SJCRH30 (cell line): Measurements from ENCODE around the gene ISM2. TPM values are rescaled to one million over a fixed set of nuclear protein-coding genes. Genes with fewer than 3 reads are reported as not detected.

Experiments used
- total RNA-seq: library from RNA; depleted of rRNA; stranded (reverse); fragments of >200 nt; shearing (Covaris generic); gene quantifications from 2 replicates; pipeline ENCODE4 v1.2.3, GENCODE V29; 2014; rRNA removed

The ISM2 gene
- total RNA-seq, 1 experiment from 2014 or later: 0.16 TPM

Other genes with a start within 250 kb of the ISM2 start
- gene NGB, start 227.6 kb downstream of the ISM2 start, total RNA-seq: not detected in 2 replicates
- gene POMT2, start 177.9 kb downstream of the ISM2 start, total RNA-seq: 27.0 and 30.2 TPM in 2 replicates
- gene GSTZ1, start 177.8 kb downstream of the ISM2 start, total RNA-seq: 10.3 and 14.3 TPM in 2 replicates
- gene TMED8, start 121.7 kb downstream of the ISM2 start, total RNA-seq: 12.8 and 13.6 TPM in 2 replicates
- gene SAMD15, start 121.4 kb downstream of the ISM2 start, total RNA-seq: 1.0 and 2.3 TPM in 2 replicates
- 0.06 TPM in 1 of 2 replicates, not detected in the other for gene NOXRED1, start 75.3 kb downstream of the ISM2 start, total RNA-seq
- gene VIPAS39, start 41.2 kb downstream of the ISM2 start, total RNA-seq: 18.5 and 19.6 TPM in 2 replicates
- gene AHSA1, start 40.7 kb downstream of the ISM2 start, total RNA-seq: 146 and 152 TPM in 2 replicates
- gene SPTLC2, start 117.8 kb upstream of the ISM2 start, total RNA-seq: 15.1 and 15.8 TPM in 2 replicates
- gene ALKBH1, start 209.2 kb upstream of the ISM2 start, total RNA-seq: 12.8 and 14.8 TPM in 2 replicates
- gene SLIRP, start 209.3 kb upstream of the ISM2 start, total RNA-seq: 541 and 634 TPM in 2 replicates